ENCODE measurements around the gene HCST.
"Not testable (repeated sequence)": the region's sequence is repeated elsewhere in the genome, so short reads cannot be mapped to it uniquely, and the experiment has no call there.

GRCh38 chr19:35870124-35870736 is 32.1 kb upstream of the HCST start:
- not testable (repeated sequence) for TF ChIP-seq CTCF (IDR thresholded peaks at IDR 0.05 in 8 of 11, conservative IDR thresholded peaks at IDR 0.05 in 3 of 11); POLR2A (IDR thresholded peaks at IDR 0.05); POLR2AphosphoS5 (IDR thresholded peaks at IDR 0.05)

Data from spleen (tissue), 7 donors.